T-helper 22 cell (primary cell): ENCODE data around the gene ARSK.

ENCODE experiments used
- DNase-seq: peaks from one replicate; pipeline ENCODE4 v3.0.0-alpha.2; 2020; ENCODE audit warnings: low read depth

ARSK gene

DNA sequence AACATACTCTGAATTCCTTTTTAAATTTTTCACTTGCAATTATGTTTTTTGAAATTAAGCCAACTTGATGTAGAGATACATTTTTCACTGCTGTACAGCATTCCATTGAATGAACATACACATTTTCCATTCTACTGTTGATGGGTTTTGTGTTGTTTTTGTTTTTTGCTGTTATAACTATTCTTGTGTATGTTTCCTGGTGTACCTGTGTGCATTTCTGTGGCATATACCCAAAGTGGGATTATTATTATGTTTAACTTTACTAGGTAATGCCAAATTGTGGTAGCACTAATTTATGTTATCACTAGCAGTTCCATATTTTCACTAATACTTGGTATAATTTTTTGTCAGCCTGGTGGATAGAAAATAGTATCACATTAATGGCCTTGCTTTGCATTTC, 94.4 kb downstream of the ARSK start:
- DNase-seq, result no peak

DNA sequence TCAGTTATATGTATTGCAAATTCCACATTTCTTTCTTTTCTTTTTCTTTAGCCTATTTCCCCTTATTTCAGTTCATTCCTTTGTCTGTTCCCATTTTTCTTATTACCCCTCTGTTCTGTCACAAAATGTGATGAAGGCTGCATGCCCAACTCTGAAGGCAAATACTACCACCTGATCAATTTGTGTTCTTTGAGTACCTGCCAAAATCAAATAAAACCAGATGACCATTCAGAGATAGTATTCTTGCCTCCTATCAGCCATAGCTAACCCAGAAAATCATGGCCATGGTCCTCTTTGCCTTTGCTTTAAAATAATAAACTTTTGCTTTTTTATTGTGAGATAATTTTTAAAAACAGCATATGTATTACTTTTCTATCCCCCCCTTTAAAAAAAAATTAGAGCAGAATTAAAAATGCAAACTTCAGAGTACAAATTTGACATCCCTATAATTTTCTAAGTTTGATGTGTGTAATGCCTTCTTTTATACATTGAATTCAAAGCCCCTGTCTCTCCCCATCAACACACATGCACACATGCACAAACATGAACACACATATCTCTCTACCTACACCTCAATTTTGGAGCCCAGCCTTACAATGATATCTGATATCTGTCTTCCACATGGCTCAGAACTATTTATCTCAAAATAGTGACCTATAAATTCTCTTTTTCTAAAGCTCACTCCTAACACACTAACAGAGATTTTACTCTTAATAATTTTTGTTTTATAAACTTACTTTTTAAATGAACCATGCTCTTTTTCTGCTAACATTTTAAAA, 95.1 kb downstream of the ARSK start:
- no peak for DNase-seq

DNA sequence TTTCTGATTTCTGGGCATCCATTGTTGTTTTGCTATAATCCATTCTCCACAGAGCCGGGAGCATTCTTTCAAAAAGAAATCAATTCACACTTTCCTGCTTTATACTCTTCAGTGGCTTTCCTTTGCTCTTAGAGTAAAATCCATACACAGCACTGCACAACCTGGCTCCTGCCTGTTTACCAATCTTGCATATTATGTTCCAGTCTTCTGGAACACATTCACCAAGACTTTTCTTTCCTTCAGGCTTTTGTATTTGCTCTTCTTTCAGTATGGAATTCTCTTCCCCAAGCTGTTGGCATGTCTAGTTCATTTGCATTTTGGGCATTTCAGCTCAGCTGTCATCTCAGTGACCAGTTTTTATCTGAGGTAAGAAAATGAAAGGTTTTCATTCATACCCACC, 97.9 kb downstream of the ARSK start:
- no peak for DNase-seq

DNA sequence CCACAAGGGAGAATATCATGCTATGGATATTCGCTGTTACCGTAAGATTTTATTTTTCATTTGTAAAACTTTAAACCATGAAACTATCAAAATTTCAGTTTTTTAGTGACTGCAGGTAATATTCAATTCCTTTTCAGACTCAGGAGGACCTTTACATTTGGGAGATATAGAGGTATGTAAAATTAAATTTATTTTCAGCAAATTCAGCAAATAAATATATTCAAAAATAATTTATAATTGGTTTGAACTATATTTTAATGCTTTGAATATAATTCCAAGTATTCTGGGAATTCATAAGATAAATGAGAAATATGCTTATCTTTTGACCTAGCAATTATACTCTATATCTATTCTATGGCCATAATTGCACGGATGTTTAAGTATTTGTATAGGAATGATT, 99.3 kb downstream of the ARSK start:
- no peak for DNase-seq
